ENCODE results near the gene MICAL3.
"Not testable (repeated sequence)": the region's sequence is repeated elsewhere in the genome, so short reads cannot be mapped to it uniquely, and the experiment has no call there.

The MICAL3 gene

GRCh38 chr22:17878941-17879340 lies 145.4 kb downstream of the MICAL3 start:
- DNase-seq = no peak

- no peak for DNase-seq
These were observed 146.1 kb downstream of the MICAL3 start for GRCh38 chr22:17878186-17878694.

GRCh38 chr22:17876878-17877855 lies 147.2 kb downstream of the MICAL3 start:
- DNase-seq = not testable (repeated sequence)

GRCh38 chr22:17876306-17876831 lies 148.0 kb downstream of the MICAL3 start:
- DNase-seq = peak; percentile 16

- DNase-seq = no peak
These were observed 148.7 kb downstream of the MICAL3 start for GRCh38 chr22:17875631-17876030.

GRCh38 chr22:17875156-17875555 lies 149.2 kb downstream of the MICAL3 start:
- no peak for DNase-seq

GRCh38 chr22:17874231-17874905 lies 150.0 kb downstream of the MICAL3 start:
- no peak for DNase-seq

- DNase-seq = no peak
These were observed 150.6 kb downstream of the MICAL3 start for GRCh38 chr22:17873804-17874203.

- no peak for DNase-seq
These were observed 151.2 kb downstream of the MICAL3 start for GRCh38 chr22:17873116-17873515.

GRCh38 chr22:17872471-17872870 lies 151.9 kb downstream of the MICAL3 start:
- DNase-seq = no peak

GRCh38 chr22:17871726-17872458 lies 152.5 kb downstream of the MICAL3 start:
- DNase-seq = no peak

- no peak for DNase-seq
These were observed 154.0 kb downstream of the MICAL3 start for GRCh38 chr22:17870407-17870806.

GRCh38 chr22:17869285-17870096 lies 154.9 kb downstream of the MICAL3 start:
- DNase-seq = no peak

- no peak for DNase-seq
These were observed 155.6 kb downstream of the MICAL3 start for GRCh38 chr22:17868771-17869170.

GRCh38 chr22:17867160-17867785 lies 157.1 kb downstream of the MICAL3 start:
- no peak for DNase-seq

- no peak for DNase-seq
These were observed 157.7 kb downstream of the MICAL3 start for GRCh38 chr22:17866621-17867020.

- no peak for DNase-seq
These were observed 158.2 kb downstream of the MICAL3 start for GRCh38 chr22:17866127-17866526.

GRCh38 chr22:17865183-17866055 lies 158.9 kb downstream of the MICAL3 start:
- DNase-seq = no peak

GRCh38 chr22:17864398-17865182 lies 159.8 kb downstream of the MICAL3 start:
- no peak for DNase-seq

Measured in EL (cell line).